SK-N-SH (cell line): ENCODE results near the gene TPST2.

Source experiments
- CHD2 ChIP-seq: fragments of 150-350 bp; IDR thresholded peaks from 2 replicates; pipeline ENCODE4 v1.6.1; 2018; ENCODE audit warnings: low read length; ENCODE audit not compliant: partially characterized antibody
- CTCF ChIP-seq: fragments of 200-600 bp; sonication (generic); IDR thresholded peaks from 2 replicates; pipeline ENCODE4 v1.6.1; 2017; ENCODE audit warnings: antibody characterized with exemption, mild to moderate bottlenecking, moderate library complexity
- ELF1 ChIP-seq: IDR thresholded peaks from 2 replicates; pipeline ENCODE4 v1.4.0; 2012
- MAX ChIP-seq: IDR thresholded peaks from 2 replicates; pipeline ENCODE4 v1.4.0; 2012; ENCODE audit warnings: low read depth
- NFIC ChIP-seq: IDR thresholded peaks from 2 replicates; pipeline ENCODE4 v1.4.0; 2012; ENCODE audit warnings: borderline replicate concordance
- TAF1 ChIP-seq: IDR thresholded peaks from 2 replicates; pipeline ENCODE4 v1.6.1; 2012; ENCODE audit warnings: low read depth, mild to moderate bottlenecking, low read length, moderate library complexity, borderline replicate concordance

GRCh38 chr22:26540119-26540518 is 49.8 kb downstream of the TPST2 start:
- TF ChIP-seq ELF1, result no peak
- TF ChIP-seq MAX, result no peak
- TF ChIP-seq NFIC, result no peak
- TF ChIP-seq CTCF, result no peak
- TF ChIP-seq TAF1, result no peak
- no peak for TF ChIP-seq CHD2
